HG03565 (cell line): ENCODE results near the gene CIDEB.

Experiments
- ATAC-seq: cut with Tn5 transposase; IDR thresholded peaks from one replicate; pipeline ENCODE4 v1.9.1; 2021; ENCODE audit warnings: mild to moderate bottlenecking, moderate library complexity; ENCODE audit not compliant: unreplicated experiment

The CIDEB gene

DNA sequence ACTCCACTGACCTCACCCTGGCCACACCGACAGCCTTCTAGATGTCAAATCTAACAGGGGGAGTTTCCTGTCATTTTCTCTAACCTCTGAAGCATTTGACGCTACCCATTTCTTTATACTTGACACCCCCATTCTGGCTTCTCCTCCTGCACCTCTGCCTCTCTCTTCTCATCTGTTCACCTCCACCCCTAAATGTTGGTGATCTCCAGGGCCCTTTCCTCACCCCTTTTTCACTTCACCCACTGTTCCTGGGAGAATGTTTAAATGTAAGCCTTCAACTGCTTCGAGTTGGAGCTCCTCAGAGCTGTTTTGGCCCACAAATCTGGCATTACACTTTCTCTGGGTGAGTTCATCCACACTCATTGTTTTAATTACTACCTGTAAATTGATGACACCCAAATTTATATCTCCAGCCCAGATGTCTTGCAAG is 35.9 kb downstream of the CIDEB start:
- no peak for ATAC-seq

DNA sequence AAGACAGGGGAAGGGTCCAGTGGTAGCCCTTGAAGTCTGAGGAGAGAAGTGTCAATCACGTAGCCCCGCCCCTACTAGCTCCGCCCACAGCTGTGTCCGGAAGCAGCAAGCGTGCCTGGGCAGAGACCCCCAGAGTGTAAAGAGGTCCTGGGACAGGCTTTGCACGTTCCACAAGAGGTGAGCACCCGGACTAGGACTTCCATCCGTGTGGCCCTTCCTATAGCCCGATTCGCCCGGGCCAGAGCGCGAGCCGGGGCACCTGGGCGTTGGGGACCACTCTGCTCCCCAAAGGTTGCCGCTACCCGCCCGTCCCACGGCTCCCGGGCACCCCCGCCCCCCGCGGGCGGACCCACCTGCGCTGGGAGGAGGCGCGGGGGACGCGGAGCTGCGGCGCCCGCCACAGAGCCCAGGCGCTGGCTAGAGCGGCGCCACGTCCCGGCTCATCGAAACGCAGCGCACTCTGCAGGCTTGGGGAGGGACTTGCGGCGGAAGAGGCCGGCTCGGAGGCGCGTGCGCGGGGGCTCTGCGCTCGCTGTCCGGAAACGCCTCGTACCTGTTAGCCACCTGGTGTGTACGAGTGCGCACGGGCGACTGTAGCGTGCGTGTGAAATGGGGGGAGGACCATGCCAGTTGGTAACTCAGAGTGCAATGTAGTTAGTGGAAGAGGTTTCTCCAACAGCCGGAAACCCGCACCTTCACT is 36.5 kb downstream of the CIDEB start, which contains the start of gene RABGGTA:
Gene RABGGTA, minus strand, starts transcription at position 464 of the 700 bp plus-strand sequence. CDS start 482 bp downstream, outside the sequence.
- ATAC-seq = peak; percentile 85

DNA sequence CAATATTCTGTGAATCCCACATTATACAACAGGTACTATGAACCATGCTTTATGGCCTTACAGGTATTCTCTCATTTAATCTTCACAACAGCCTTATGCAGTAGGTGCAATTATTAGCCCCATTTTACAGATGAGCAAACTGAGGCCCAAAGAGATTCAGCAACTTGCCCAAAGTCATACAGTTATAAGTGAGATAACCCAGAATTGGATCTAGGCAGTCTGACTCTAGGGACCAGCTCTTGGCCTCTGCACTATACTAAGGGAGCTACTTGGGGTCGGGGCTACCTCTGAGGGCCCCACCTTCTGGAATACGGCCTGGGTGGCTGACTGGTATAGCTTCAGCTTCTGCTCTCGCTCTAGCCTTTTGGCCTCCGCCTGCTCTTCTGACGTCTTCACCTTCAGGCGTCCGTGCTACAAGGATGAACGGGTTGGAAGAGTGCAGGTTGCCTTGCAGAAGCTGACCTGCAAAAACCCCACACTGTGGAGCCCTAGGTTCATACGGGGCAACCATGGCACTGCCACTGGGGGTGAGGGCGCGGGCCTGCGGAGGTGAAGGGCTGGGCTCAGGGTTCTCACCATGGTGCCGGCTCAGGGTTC is 37.1 kb downstream of the CIDEB start:
- ATAC-seq = no peak

DNA sequence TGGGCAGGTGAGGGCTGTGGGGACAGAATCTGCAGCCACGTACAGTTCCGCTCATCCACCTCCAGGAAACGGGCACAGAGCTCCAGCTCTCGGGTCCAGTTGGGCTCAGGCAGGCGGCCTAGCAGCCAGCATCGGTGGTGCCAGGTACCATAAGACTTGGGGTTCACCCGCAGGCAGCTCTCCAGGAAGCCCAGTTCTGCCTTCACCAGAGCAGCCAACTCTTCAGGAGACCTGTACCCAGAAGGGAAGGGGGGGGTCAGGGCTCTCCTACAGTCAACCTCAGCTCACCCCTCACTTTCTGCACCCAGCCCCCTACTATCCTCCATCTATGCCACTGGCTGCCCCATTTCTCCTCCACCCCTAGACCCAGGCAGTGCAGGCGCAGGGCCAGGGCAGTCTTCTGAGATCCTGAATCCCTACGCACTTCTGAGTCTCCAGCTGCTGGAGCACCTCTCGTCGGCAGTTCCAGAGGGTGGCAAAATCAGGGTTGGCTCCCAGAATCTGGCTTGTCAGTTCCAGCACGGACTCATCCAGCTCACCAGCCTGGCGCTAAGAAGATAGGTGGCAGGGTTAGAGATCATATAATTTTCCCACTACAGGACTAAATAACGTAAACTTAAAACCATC is 37.8 kb downstream of the CIDEB start:
- ATAC-seq = no peak

DNA sequence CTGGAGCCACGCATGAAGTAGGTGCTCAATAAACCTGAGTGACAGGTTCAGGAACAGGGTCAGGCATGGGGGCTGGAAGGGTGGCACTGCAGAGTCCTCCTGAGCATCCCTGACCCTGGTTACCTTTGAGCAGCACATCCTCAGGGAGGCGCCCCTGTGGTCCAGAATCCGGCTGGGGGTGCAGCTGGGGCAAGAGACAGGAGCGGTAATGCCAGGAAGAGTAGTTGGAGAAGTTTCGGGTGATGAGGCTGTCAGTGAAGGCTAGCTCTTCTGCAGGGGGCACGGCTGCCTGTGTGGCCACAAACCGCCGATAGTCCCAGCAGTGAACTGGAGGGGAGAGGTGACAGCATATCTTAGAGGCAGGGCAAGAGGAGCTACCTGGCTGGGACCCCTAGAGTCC is 38.4 kb downstream of the CIDEB start:
- ATAC-seq = no peak

DNA sequence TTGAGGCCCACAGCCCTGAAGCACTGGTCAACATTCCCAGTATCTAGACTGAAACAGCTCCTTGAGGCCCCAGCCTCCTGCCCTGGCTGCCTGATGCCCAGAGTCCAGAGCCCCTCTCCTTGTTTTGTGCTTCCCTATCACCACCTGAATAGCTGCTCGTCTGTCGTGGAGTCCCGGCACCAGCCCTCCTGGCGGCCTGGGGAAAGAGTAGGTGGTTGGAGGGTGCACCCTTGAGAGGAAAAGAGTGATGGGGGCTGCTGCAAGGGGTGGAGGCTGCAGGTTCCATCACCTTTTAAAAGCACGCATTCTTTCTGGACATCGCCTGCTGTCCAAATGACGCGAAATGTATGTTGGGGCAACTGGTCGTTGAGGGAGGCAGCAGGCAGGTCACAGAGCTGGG is 39.6 kb downstream of the CIDEB start:
- no peak for ATAC-seq

DNA sequence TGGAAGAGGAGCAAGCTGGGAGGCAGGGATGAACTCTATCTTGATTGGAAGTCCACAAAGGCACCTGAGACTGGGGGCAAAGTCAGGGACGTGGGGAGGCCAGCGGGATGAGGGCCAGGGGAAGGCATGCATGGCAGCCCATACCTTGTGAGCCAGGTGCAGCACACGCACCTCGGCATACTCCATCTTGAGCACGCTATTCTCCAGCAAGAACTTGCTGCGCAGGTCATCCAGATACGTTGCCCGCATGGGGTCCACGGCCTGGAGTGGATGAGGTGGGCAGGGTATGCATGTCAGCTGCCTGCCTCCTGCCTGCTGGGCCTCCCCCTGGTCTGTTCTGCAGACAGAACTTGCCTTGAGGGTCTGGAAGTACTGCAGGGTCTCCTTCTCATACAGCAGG is 40.3 kb downstream of the CIDEB start:
- ATAC-seq = no peak

DNA sequence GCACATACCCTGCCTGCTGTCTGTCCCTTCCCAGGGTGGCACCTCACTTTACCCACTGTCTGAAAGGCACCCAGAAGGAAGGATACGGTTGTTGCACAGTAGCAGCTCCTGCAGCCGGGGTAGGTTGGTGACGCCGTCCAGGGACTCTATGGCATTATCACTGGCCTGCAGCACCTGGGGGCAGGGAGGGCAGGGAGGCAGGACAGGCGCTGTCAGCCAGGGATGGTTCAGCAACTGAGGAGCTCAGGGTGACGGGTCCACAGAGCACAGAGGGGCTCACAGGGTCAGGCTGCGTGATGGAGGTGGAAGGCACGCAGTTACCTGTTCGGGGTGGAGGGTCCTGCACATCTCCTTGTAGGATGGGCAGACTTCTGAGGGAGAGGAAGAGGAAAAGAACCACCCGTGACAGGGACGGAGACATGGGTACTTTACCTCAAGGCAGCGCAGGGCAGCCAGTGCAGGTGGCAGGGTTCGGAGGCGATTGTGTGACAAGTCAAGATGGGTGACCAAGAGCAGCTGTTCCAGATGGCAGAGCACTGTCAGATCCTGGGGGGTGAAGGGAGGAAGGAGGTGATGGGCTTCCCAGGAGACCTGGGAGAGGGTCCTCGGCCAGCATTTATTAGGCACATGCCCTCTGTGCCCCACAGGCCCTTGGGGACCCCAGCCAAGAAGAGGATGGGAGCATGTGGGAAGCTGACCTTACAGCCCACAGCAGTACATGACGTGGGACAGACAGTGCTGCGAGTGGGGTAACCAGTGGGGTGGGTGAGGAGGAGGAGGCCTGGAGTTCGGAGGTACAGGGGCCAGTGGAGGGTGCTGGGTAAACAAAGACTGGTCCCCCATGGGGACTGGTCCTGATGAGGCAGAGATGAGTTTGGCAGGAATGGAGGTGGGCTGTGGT is 41.2 kb downstream of the CIDEB start:
- no peak for ATAC-seq

DNA sequence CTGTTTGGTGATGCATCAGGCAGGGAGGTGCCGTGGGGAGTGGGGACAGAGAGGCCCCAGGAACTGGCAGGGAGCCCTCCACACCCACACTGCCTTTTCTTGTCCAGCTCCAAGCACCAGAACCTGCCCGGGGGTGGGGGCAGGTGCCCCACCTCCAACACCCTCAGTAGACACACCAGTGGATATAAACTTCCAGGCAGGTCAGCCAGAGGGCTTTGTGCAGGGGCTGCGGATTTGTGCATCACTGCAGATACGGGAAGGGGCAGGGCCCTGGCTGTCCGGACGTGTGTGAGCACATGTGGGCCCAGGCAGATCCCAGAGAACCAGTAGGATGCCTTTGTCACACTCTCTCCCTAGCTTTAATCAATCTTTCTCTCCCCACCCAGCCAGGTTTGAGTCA is 43.5 kb downstream of the CIDEB start:
- ATAC-seq = no peak

DNA sequence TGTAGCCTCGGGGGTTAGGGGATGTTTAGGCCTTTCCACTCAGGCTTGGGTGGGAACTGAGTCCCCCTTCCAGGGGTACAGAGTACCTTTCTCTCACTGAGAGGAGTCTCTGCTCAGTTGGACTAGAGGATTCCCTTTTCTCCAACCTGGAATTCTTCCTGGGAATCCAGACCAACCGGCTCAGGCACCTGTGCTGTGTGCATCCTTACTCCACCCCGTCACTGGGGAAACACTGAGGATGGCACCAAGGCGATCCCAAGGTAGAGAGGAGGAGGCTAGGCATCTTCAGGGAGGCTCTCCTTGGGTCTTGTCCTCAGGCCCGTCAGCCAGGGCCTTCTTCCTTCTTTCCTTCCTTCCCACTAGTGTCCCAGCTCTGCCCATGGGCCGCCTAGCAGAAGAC is 43.9 kb downstream of the CIDEB start:
- ATAC-seq = no peak

DNA sequence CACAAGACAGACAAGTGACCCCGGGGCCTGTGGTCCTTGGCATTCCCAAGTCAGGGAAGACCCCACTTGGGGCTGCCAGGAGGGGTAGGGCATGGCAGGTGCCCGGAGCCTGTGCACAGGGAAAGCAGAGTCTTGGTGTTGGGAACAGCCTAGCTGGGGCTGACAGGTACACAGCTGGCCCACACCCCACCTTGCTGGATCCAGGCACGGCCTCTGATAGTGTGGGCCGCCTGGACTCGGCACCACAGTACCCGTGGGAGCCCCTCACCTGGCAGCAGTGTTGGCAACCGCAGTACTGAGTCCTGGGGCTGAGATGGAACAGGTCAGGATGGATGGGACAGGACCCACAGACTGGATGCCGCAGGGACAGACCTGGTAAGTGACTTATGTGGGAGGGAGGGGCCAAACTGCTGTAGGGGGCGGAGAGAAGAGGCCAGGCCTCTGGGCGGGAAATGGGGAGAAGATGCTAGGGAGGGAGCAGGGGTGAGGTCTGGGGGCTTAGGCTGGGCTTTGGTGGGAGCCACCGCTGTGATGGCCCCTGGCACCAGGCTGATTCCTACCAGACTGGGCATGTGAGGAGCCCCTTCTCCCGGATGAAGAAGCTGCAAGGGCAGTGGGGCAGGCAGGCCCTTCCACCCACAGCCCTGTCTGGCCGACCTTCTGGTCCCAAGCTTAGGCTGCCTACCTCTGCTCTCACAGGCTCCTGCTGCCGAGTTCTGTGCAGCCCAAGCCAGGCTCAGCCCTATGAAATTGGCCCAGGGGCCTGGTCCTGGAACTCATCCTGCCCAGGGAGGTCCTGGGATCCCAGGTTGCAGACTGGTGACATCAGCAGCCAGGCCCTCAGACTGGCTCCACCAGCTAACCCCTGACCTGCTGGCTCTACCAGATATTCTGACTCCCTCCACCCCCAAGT is 44.7 kb downstream of the CIDEB start, which contains the start of gene TGM1:
Gene TGM1, minus strand, starts transcription at position 357 of the 913 bp plus-strand sequence. CDS start 825 bp downstream, outside the sequence.
- no peak for ATAC-seq

DNA sequence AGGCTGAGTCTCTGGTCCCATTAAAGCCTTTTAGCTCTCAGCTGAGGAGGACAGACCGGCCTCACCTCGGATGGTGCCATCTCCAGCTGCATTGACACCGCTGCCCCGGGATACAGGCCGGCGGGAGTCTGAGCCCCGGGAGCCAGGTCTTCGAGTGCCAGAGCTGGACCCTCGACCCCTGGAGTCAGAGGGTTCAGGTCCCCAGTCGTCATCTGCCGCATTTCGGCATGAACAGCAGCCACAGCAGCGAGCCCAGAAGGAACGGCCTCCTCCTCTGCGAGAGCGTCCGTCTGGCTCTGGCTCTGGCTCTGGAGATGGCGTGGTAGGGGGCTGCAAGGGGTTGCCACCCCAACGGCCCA is 45.8 kb downstream of the CIDEB start:
- no peak for ATAC-seq

DNA sequence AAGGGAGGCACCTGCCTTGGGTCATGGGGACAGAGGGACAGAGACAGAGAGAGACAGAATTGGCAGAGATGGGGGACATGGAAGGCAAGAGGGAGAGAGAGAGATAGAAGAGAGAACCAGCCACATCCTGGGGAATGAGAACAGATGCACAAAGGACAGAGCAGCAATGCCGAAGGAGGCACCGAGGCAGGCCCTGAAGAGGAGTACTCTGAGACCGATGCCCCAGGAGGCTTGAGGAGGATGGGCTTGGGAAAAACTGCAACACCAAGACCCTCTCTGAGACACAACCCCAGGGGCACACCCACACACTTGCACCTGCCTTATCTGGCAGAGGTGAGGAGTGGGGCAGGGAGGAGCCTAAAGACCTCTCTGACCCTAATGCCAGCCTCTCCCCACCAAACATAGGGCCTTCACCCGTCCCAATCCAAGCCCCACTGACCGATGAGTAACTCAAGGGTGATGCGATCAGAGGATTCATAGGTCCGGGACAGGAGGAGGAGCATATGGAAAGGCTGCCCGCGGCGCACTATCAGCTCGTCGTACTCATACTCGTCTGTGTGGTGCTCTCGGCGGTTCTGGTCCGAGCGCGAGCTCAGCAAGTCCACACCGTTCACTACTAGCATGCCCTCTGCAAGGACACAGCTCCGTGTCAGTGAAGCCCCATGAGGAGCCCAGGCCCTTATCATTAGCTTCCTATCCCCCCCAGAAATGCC is 46.4 kb downstream of the CIDEB start:
- ATAC-seq = no peak

DNA sequence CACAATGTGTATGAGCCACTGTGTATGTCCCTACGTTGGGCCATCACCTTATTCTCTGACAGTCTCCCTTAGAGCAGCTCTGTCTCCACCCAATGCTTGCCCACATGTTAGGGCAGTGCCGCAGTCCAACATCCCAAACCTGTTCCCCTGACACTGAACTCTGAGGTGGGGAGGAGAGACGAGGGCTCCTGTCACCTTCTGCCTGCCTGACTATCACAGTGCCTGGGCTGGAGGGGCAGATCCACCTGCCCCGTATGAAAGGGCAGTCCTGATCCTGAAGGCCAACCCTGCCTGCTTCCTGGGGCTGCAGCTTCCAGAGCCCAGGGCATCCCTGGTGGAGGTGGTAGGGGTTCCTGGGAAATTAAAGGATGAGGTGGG is 47.0 kb downstream of the CIDEB start:
- ATAC-seq = no peak

DNA sequence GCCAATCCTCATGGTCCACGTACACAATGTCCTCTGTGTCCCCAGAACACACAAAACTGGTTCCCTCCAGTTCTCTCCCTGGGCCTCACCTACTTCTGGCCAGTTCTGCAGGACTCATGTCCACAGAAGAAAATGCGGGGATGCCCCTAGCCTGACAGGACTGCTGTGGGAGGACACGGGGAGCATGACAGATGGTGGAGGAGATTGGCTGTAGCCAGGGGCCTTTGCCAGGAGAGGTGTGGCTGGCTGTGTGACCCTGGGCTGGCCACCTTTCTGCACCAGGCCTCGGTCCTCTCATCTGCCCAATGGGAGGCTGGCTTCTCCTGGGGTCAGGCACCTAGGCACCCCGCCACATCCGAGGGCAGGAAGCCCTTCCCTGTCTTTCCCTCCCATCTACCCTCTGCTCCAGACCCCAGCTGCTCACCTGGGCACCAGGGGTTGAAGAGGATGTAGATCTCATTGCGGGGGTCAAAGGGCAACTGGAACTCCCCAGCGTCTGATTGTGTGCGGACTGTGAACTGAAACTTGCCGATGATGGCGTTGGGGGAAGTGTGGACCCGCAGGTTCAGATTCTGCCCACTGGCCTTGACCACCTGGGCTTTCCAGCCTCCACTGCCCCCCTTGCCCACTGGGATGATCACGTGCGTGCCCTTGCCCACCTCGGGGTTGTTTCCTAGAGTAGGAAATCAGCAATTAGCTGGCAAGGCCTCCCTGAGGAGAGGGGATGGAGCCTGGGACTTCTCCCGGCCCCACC is 47.6 kb downstream of the CIDEB start:
- no peak for ATAC-seq

DNA sequence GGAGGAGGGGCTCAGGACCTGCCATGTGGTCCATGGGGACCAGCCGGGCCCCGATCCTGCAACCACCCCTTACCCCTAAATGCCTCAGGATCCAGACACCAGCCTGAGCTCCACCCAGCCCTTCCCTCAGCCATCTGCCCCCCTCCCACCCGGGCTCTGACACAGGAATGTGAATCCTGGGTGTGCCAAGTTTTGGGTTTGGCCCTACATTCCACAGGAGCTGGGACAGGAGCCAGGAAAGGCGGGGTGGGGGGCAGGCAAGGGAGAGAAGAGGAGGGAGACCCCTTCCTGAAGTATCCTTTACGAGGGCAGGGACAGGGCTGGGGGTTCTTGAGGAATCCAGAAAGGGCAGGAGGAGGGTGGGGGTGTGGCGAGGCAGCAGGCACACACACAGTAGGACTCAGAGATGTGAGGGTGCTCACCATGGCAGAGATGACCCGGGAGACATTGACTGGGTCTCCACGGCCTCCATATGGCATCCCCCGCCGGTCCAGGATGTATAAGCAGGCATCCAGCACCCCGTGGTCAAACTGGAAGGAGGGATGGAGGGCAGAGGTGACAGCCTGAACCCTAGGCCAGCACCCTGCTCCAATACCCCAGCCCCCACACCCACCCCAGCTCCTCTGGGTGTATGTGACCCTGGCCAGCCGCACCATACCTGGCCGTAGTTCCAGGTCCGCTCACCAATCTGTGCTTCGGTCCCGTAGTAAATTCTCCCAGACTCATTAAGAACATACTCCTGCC is 48.3 kb downstream of the CIDEB start:
- no peak for ATAC-seq

DNA sequence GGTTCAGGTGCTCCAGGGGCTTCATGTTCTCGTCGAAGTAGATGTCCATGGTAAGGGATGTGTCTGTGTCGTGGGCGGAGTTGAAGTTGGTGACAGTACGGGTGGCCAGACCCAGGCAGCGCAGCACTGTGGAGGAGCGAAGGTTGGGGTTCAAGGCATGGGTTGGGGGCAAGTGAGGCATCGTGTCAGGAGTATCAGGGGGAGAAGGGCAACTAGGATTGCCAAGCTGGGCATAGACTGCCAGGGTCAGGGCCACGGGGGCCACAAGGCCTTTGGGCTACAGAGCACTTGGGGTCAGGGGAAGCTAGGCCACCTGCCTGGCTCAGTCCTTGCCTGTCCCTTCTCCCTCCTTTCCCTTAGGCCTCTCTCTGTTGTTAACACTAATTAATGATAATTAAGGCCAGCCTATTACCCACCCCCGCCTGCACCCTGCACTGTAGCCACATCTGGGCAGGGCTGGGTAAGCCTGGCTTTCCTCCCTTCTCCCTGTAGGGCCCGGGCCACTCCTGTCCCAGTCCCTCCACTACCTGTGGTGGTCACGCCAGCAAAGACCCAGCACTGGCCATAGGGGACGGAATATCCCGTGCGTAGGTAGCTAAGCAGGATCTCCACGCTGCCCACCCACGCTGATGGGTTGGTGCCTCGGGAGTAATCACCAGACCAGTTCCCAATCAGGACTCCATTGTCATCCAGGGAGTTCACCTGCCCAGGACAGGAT is 49.1 kb downstream of the CIDEB start:
- no peak for ATAC-seq

DNA sequence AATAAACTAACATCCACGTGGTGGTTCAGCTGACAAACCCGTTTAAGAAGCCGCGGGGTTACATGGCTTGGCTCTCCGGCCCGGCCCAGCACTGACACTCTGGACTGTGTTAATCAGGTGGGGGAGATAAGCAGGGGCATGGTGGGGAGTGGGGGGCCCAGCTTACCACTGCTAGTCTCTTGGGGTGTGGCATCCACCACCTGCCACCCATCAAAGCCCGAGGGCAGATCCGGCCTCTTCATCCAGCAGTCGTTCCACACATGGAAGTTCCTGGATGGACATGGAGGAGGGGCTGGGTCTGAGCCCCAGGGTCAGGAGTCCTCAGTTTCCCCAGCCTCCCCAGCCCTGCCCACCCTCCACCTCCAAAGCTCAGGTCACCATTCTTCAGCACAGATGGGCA is 49.7 kb downstream of the CIDEB start:
- no peak for ATAC-seq
